HepG2 (cell line): ENCODE data around the gene METTL16. TPM values are rescaled to one million over a fixed set of nuclear protein-coding genes. Genes with fewer than 3 reads are reported as not detected.

ENCODE experiments used
- CREBL2 ChIP-seq: sonication (generic); formaldehyde crosslinking; IDR thresholded peaks from 2 replicates; pipeline ENCODE4 v1.8.1; 2023; ENCODE audit warnings: missing genetic modification reagents, mild to moderate bottlenecking, borderline replicate concordance
- GABPA ChIP-seq, 2 experiments: IDR thresholded peaks; 2 replicates each; pipeline ENCODE4 v1.6.1; 2011 to 2016; ENCODE audit warnings: low read depth in 2 of 2, low read length in 1 of 2, missing biosample characterization in 1 of 2, missing genetic modification characterization in 1 of 2
- KLF16 ChIP-seq, 2 experiments: sonication (generic) in 1 of 2; formaldehyde crosslinking in 1 of 2; IDR thresholded peaks; 2 replicates each; pipeline versions ENCODE4 v1.6.1 to v1.8.0; 2016 to 2023; ENCODE audit warnings: missing genetic modification reagents in 2 of 2, missing compliant biosample characterization in 1 of 2
- MAZ ChIP-seq, 2 experiments: sonication (generic) in 1 of 2; formaldehyde crosslinking in 1 of 2; IDR thresholded peaks; 2 replicates each; pipeline versions ENCODE4 v1.5.0 to v1.6.1; 2012 to 2020; ENCODE audit warnings: low read depth in 2 of 2, mild to moderate bottlenecking in 2 of 2, borderline replicate concordance in 1 of 2, improper control_type of control experiment in 1 of 2, low read length in 1 of 2, missing genetic modification reagents in 1 of 2, moderate library complexity in 1 of 2
- MED1 ChIP-seq: sonication (generic); formaldehyde crosslinking; IDR thresholded peaks from 2 replicates; pipeline ENCODE4 v1.4.0; 2020; ENCODE audit warnings: missing genetic modification reagents
- NFE2L2 ChIP-seq: fragments of 150-350 bp; IDR thresholded peaks from 2 replicates; pipeline ENCODE4 v1.6.1; 2014; ENCODE audit warnings: low read length
- NR2C2 ChIP-seq: sonication (generic); formaldehyde crosslinking; IDR thresholded peaks from 2 replicates; pipeline ENCODE4 v1.4.0; 2020; ENCODE audit warnings: missing genetic modification reagents, mild to moderate bottlenecking, moderate library complexity, borderline replicate concordance
- NR2F1 ChIP-seq, 2 experiments: fragments of 450-650 bp in 1 of 2; formaldehyde crosslinking in 1 of 2; IDR thresholded peaks; 2 replicates each; pipeline versions ENCODE4 v1.5.0 to v1.6.1; 2016 to 2020; ENCODE audit warnings: mild to moderate bottlenecking in 1 of 2, missing compliant biosample characterization in 1 of 2, missing genetic modification reagents in 1 of 2, moderate library complexity in 1 of 2
- NR2F2 ChIP-seq: IDR thresholded peaks from 2 replicates; pipeline ENCODE4 v1.6.1; 2012; ENCODE audit warnings: low read depth, inconsistent platforms, borderline replicate concordance
- PHF21A ChIP-seq: sonication (generic); formaldehyde crosslinking; IDR thresholded peaks from 2 replicates; pipeline ENCODE4 v1.5.0; 2020; ENCODE audit warnings: mild to moderate bottlenecking, missing genetic modification reagents
- SCMH1 ChIP-seq: sonication (generic); formaldehyde crosslinking; IDR thresholded peaks from 2 replicates; pipeline ENCODE4 v1.9.0; 2021; ENCODE audit warnings: missing genetic modification reagents, mild to moderate bottlenecking, borderline replicate concordance
- SOX13 ChIP-seq, 3 experiments: fragments of 450-650 bp in 1 of 3; sonication (generic) in 1 of 3; formaldehyde crosslinking in 1 of 3; IDR thresholded peaks in 2 of 3; conservative IDR thresholded peaks in 1 of 3; 2 replicates each; pipeline versions ENCODE4 v1.5.0 to v1.6.1; 2016 to 2020; ENCODE audit warnings: antibody characterized with exemption in 1 of 3, mild to moderate bottlenecking in 1 of 3, missing compliant biosample characterization in 1 of 3, missing genetic modification reagents in 1 of 3, moderate library complexity in 1 of 3
- SP4 ChIP-seq: sonication (generic); formaldehyde crosslinking; IDR thresholded peaks from 2 replicates; pipeline ENCODE4 v1.8.1; 2023; ENCODE audit warnings: mild to moderate bottlenecking, missing genetic modification reagents
- SP5 ChIP-seq: IDR thresholded peaks from 2 replicates; pipeline ENCODE4 v1.6.1; 2016; ENCODE audit warnings: low read depth, borderline replicate concordance
- SRF ChIP-seq: IDR thresholded peaks from 2 replicates; pipeline ENCODE4 v1.6.1; 2011; ENCODE audit warnings: mild to moderate bottlenecking, low read depth, low read length, moderate library complexity
- ZFP36L1 ChIP-seq: sonication (generic); formaldehyde crosslinking; IDR thresholded peaks from 2 replicates; pipeline ENCODE4 v1.8.0; 2022; ENCODE audit warnings: mild to moderate bottlenecking, missing genetic modification reagents, moderate library complexity
- ZNF30 ChIP-seq: sonication (generic); formaldehyde crosslinking; IDR thresholded peaks from 2 replicates; pipeline ENCODE4 v1.5.0; 2020; ENCODE audit warnings: mild to moderate bottlenecking, missing genetic modification reagents
- ZNF451 ChIP-seq: sonication (generic); formaldehyde crosslinking; IDR thresholded peaks from 2 replicates; pipeline ENCODE4 v1.5.0; 2020; ENCODE audit warnings: mild to moderate bottlenecking, missing genetic modification reagents
- ZNF766 ChIP-seq: sonication (generic); formaldehyde crosslinking; IDR thresholded peaks from 2 replicates; pipeline ENCODE4 v1.5.0; 2020; ENCODE audit warnings: missing genetic modification reagents, borderline replicate concordance
- ZNF776 ChIP-seq: sonication (generic); formaldehyde crosslinking; IDR thresholded peaks from 2 replicates; pipeline ENCODE4 v1.4.0; 2020; ENCODE audit warnings: mild to moderate bottlenecking, missing genetic modification reagents
- polyA plus RNA-seq, 8 experiments: library from polyadenylated mRNA; depleted of rRNA in 3 of 8; stranded (reverse) in 7 of 8; unstranded in 1 of 8; fragments of >200 nt; fragmentation: Illumina TruSeq in 4 of 8; extraction: Trizol in 4 of 8; gene quantifications; 2 replicates each; pipeline versions ENCODE4 v1.2.1 to v1.2.3, GENCODE V29; 2011 to 2016; ENCODE audit warnings: low read depth in 4 of 8, missing spikeins in 1 of 8, mixed read lengths in 1 of 8; ENCODE audit not compliant: insufficient read depth in 1 of 8
- total RNA-seq, 5 experiments: library from RNA; depleted of rRNA; stranded (reverse); fragments of >200 nt; fragmentation: Illumina TruSeq; extraction: Trizol; gene quantifications; 2 replicates each; pipeline ENCODE4 v1.2.3, GENCODE V29; 2016; ENCODE audit warnings: low read depth in 1 of 5
- TF ChIP-seq, protein P1 (sequence below): sonication (generic); formaldehyde crosslinking; conservative IDR thresholded peaks from 2 replicates; pipeline ENCODE4 v1.4.0; 2020; ENCODE audit warnings: missing genetic modification reagents
- TF ChIP-seq, protein P2 (sequence below): sonication (generic); formaldehyde crosslinking; IDR thresholded peaks from 2 replicates; pipeline ENCODE4 v1.9.0; 2021; ENCODE audit warnings: missing genetic modification reagents, mild to moderate bottlenecking, borderline replicate concordance

METTL16 gene
- total and polyA plus RNA-seq, 2 of the 13 experiments (the other 11 are each of a cell fraction or from before 2014, with no cell fraction given) = 11.6 to 18.5 TPM

- TF ChIP-seq NFE2L2 (no peak), SP5 (peak; percentile 74), SRF (no peak), NR2F1 (CRISPR knock-in tag; IDR thresholded peaks at IDR 0.05) (peak; percentile 24 to 54; a peak in 1 of 4 replicates), MED1 (CRISPR knock-in tag) (peak; percentile 38; the same call in 1 of the 2 replicates), PHF21A (CRISPR knock-in tag) (no peak), ZNF30 (CRISPR knock-in tag) (no peak), ZNF766 (CRISPR knock-in tag) (peak; percentile 47; the same call in 1 of the 2 replicates), MAZ (IDR thresholded peaks at IDR 0.05; ENCODE audit: borderline replicate concordance, low read depth, low read length) (no peak), MAZ (CRISPR knock-in tag; IDR thresholded peaks at IDR 0.05; ENCODE audit: low read depth) (peak; percentile 77), KLF16 (CRISPR knock-in tag; IDR thresholded peaks at IDR 0.05) (no peak), ZNF451 (CRISPR knock-in tag) (no peak), NR2F2 (no peak), SCMH1 (CRISPR knock-in tag) (no peak), CREBL2 (CRISPR knock-in tag) (no peak), ZNF776 (CRISPR knock-in tag) (no peak), SOX13 (IDR thresholded peaks at IDR 0.05) (no peak), SOX13 (CRISPR knock-in tag; conservative IDR thresholded peaks at IDR 0.05 in 1 of 2, IDR thresholded peaks at IDR 0.05 in 1 of 2) (peak in 1 of 2 experiments; percentile 43; a peak in 2 of 4 replicates), GABPA (IDR thresholded peaks at IDR 0.05; ENCODE audit: low read depth, low read length) (peak; percentile 56), GABPA (CRISPR knock-in tag; IDR thresholded peaks at IDR 0.05; ENCODE audit: low read depth) (peak; percentile 47), NR2C2 (CRISPR knock-in tag) (peak; percentile 66), SP4 (CRISPR knock-in tag) (peak; percentile 95), ZFP36L1 (CRISPR knock-in tag) (no peak)
- TF ChIP-seq, protein P1, sequence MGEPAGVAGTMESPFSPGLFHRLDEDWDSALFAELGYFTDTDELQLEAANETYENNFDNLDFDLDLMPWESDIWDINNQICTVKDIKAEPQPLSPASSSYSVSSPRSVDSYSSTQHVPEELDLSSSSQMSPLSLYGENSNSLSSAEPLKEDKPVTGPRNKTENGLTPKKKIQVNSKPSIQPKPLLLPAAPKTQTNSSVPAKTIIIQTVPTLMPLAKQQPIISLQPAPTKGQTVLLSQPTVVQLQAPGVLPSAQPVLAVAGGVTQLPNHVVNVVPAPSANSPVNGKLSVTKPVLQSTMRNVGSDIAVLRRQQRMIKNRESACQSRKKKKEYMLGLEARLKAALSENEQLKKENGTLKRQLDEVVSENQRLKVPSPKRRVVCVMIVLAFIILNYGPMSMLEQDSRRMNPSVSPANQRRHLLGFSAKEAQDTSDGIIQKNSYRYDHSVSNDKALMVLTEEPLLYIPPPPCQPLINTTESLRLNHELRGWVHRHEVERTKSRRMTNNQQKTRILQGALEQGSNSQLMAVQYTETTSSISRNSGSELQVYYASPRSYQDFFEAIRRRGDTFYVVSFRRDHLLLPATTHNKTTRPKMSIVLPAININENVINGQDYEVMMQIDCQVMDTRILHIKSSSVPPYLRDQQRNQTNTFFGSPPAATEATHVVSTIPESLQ (CRISPR knock-in tag) = no peak
- TF ChIP-seq, protein P2, sequence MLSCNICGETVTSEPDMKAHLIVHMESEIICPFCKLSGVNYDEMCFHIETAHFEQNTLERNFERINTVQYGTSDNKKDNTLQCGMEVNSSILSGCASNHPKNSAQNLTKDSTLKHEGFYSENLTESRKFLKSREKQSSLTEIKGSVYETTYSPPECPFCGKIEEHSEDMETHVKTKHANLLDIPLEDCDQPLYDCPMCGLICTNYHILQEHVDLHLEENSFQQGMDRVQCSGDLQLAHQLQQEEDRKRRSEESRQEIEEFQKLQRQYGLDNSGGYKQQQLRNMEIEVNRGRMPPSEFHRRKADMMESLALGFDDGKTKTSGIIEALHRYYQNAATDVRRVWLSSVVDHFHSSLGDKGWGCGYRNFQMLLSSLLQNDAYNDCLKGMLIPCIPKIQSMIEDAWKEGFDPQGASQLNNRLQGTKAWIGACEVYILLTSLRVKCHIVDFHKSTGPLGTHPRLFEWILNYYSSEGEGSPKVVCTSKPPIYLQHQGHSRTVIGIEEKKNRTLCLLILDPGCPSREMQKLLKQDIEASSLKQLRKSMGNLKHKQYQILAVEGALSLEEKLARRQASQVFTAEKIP = no peak
Observed at GRCh38 chr17:2392252-2393173, 119.2 kb downstream of the METTL16 start (continued).
